GM19467 (cell line): Measurements from ENCODE around the gene MKLN1.
"Not testable (repeated sequence)": the region's sequence is repeated elsewhere in the genome, so short reads cannot be mapped to it uniquely, and the experiment has no call there.

Experiments used
- ATAC-seq: cut with Tn5 transposase; IDR thresholded peaks from one replicate; pipeline ENCODE4 v1.9.1; 2021; ENCODE audit warnings: mild to moderate bottlenecking, moderate library complexity; ENCODE audit not compliant: unreplicated experiment

The MKLN1 gene

DNA sequence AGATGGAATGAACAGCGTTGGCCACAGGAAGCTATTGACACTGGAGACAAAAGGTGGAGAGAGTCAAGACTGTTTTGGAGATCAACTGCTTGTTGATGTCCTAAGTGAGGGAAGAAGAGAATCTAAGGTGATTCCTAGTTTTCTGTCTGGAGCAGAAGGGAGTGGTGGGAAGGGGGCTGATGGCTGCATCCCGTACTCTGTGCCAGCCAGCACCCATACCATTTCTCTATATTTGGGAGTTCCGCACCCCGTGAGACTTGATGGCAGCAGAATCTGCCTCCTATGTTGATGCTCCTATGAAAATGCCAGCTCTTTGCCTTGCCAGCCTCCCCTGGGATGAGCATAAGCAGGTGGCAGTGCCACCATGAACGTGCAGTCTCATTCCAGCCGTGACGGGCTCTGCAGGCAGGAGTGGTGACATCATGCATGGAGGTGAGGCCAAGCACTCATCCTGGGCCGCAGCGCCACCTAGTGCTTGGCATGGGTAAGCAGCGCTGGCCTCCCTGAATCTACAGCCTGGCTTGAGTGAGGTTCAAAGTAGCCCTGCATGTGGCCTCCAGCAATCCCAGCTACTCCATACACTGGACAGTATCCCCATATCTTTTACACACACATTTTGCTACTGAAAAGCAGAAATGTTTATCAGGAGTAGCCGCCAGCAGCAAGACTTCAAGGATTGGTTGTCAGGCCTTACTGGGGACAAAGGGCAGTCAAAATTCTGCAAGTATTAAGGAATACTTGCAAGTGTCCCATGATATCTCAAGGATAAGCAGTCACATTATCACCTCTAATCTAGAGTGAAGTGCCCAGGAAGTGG lies 185.8 kb downstream of the MKLN1 start:
- ATAC-seq = peak; percentile 90

DNA sequence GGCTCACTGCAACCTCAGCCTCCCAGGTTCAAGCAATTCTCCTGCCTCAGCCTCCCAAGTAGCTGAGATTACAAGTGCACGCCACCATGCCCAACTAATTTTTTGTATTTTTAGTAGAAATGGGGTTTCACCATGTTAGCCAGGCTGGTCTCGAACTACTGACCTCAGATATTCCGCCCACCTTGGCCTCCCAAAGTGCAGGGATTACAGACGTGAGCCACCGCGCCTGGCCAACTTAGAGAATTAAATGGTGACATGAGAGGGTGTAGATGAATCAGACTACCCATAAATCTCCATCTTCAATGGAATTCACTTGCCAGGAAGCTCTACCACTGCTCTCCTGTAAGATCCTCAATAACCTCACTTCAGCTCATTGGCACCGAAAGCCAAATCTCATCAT lies 187.8 kb downstream of the MKLN1 start:
- ATAC-seq = not testable (repeated sequence)

- no peak for ATAC-seq
Measured at GRCh38 chr7:131517218-131517923, 189.7 kb downstream of the MKLN1 start.

DNA sequence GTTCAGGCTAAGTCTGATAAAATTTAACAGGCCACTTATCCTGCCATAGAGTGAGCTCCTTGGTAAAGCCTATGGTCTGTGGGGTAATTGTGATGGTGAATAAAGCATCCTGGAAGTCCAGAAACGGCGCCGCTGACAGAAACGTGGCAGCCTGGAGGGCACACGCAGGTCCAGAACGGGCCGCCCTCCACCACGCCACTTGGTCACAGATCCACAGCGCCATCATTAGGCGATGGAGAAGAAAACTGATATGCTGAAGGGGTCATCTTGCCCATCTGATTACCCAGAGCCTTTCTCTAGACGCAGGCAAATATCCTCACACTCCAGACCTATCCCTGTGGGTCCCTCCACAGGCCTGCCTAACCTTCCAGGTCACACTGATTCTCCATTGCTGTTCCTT lies 190.9 kb downstream of the MKLN1 start:
- no peak for ATAC-seq

- no peak for ATAC-seq
Measured at GRCh38 chr7:131521651-131522163, 194.0 kb downstream of the MKLN1 start.

DNA sequence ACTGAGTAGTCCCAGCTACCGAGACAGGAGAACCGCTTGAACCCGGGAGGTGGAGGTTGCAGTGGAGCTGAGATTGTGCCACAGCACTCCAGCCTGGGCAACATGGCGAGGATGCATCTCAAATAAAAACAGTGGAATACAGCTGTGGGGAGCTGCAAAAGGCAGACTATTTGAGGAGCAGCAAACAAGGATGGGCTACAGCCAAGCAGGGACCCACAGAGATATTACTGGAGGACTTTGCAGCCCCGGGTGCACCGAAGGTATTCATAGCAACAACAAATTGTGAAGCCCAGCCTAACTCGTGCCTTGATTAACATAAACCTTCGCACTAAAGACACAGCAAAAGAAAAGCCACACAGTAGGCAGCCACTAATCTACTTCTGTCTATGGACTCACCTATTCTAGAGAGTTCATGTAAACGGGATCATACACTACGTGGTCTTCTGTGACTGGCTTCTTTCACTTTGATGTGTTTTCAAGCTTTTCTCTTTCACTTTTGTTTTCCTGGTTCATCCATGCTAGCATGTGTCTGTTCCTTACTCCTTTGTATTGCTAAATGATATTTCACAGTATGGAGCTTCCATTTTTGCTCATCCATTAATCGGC lies 194.8 kb downstream of the MKLN1 start:
- no peak for ATAC-seq

DNA sequence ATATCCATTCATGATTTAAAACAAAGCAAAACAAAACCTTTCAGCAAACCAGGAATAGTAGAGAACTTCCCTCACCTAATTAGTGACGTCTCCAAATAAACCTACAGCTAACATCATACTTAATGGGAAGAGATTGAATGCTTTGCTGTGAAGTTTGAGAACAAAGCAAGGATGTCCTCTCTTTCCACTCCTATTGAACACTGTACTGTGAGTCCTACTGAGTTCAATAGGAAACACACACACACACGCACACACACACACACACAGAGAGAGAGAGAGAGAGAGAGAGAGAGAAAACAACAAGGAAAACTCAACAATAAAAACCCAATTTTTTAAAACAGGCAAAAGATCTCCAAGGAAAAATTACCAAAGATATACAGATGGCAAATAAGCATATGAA lies 196.4 kb downstream of the MKLN1 start:
- ATAC-seq = no peak

DNA sequence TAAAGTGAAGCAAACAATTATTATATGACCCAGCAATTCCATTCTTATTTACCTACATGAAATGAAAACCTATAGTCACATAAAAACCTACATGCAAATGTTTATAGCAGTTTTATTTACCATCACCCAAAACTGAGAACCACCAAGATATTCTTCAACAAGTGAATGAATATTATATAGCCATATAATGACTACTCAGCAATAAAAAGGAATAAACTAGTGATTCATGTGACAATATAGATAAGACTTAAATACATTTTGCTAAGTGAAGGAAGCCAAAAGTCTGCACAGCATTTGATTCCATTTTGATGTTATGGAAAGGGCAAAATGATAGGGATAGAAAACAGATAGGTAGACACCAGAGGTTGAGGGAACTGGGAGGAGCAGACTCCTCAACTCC lies 197.0 kb downstream of the MKLN1 start:
- no peak for ATAC-seq

DNA sequence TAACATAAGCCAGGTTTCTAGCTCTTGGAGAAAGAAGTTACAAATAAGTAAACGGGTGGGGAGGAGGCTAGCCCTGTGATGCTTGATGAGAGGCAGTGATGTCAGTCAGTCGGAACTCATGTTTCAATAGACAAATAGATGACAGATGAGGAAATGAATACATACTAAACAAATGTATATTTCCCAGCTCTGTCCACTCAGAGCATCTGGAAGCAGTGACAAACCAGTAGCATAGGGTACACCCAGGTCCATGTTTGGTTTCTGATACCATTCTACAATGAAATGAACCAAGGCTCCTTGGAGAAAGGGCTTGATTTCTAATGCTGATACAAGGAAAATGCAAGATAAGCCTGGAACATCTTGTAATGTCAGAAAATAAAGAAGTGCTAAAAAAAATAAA lies 198.1 kb downstream of the MKLN1 start:
- no peak for ATAC-seq

DNA sequence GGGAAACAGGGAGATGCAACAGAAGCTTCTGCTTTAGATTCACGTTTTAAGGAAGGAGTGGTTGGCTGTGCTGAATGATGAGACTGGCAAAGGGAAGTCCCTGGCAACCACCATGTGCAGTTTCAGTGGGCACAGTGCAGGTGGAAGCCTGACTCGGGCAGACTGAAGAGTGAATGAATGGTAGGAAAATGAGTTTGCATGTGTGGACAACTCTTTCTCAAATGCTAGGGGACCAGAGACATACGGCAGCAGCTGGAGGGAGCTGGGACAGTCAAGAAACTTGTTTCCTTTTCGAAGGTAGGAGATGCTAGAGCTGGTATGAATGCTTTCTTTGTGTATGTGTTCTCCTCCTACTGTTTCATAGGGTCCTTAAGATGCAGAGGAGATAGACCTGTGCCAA lies 199.8 kb downstream of the MKLN1 start:
- ATAC-seq = no peak

DNA sequence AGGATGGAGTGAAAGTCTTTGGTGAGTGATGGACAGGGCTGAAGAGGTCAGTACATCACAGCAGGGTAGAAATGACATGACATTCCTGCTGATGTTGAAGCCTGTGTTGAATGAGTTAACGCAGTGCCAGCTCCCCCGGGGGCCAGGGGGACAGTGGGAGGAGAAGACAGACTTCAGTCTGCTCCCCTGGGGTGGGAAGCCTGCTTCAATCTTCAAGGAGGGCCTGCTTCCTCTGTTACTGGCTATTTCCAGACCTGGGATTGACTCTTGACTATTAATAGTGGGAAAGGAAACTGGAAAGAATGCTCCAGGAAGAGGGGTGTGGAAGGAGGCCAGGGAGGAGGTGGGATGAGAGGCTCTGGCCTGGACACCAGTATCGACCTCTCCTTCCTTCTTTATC lies 201.5 kb downstream of the MKLN1 start:
- no peak for ATAC-seq

DNA sequence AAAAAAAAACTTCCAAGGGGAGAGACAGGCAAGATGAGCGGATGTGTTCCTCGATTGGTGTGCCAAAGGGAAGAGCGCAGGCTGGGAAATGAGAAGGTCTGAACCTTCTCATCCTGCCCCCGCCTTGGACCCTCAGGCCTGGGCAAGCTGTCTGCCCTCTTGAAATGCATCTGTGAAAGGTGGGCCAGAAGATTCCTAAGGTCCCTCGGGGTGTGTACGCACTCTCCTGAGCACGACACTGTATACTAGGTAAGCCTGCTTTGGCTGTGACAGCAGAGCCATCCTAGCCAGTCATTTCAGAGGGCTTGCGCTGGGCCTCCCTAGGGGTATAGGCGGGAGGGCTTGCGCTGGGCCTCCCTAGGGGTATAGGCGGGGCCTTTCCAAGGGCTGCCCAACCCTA lies 201.9 kb downstream of the MKLN1 start:
- no peak for ATAC-seq

- no peak for ATAC-seq
Measured at GRCh38 chr7:131530137-131530536, 202.5 kb downstream of the MKLN1 start.

DNA sequence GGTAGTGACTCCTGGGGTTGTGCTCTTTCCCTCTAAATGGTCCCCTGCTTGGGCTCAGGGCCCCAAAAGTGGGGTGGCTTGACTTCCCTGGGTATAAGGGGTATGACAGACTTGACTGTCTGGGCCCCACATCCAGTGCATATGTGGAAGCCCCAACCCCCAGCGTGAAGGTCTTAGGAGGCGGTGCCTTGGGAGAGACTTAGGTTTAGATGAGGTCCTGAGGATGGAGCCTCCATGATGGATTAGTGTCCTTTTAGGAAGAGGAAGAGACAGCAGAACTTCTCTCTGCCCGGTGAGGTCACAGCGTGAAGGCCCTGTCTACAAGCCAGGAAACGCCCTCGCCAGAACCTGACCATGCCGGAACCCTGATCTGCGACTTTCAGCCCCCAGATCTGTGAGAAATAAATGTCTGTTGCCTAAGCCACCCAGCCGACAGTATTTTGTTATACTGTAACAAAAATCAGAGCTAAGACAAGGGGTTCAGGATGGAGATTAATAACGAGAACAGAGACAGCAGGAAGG lies 205.0 kb downstream of the MKLN1 start:
- no peak for ATAC-seq

DNA sequence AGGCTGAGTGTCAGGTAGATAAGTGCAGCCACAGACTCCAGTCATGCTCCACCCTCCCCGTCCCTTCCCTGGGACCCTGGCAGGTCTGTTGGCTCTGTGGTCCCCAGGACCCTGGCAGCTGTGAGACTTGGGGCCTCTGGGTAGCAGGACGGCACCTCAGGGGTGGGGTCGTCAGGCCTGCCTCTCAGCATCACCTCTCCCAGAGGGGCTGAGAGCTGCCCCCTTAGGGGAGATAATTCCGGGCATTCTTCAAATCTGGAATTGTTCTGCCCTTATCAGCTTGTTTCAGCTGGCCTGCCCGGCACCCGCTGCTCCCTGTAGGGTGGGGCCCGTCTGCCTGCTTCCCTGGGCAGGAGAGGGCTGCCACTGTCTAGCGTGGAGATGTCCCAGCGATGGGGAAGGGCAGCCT lies 205.5 kb downstream of the MKLN1 start:
- no peak for ATAC-seq

- ATAC-seq = no peak
Measured at GRCh38 chr7:131533566-131534561, 206.2 kb downstream of the MKLN1 start.

- no peak for ATAC-seq
Measured at GRCh38 chr7:131536361-131536849, 208.7 kb downstream of the MKLN1 start.

- no peak for ATAC-seq
Measured at GRCh38 chr7:131537571-131537978, 209.9 kb downstream of the MKLN1 start.

- ATAC-seq = no peak
Measured at GRCh38 chr7:131538071-131538812, 210.6 kb downstream of the MKLN1 start.

GRCh38 chr7:131538813-131539179 lies 211.1 kb downstream of the MKLN1 start:
- no peak for ATAC-seq
